GM19025 (cell line): ENCODE measurements around the gene SULT6B1.
"Not testable (repeated sequence)": the region's sequence is repeated elsewhere in the genome, so short reads cannot be mapped to it uniquely, and the experiment has no call there.

ENCODE experiments used
- ATAC-seq: cut with Tn5 transposase; IDR thresholded peaks from one replicate; pipeline ENCODE4 v1.9.1; 2021; ENCODE audit warnings: mild to moderate bottlenecking, low read depth, moderate library complexity; ENCODE audit not compliant: unreplicated experiment

Gene SULT6B1

DNA sequence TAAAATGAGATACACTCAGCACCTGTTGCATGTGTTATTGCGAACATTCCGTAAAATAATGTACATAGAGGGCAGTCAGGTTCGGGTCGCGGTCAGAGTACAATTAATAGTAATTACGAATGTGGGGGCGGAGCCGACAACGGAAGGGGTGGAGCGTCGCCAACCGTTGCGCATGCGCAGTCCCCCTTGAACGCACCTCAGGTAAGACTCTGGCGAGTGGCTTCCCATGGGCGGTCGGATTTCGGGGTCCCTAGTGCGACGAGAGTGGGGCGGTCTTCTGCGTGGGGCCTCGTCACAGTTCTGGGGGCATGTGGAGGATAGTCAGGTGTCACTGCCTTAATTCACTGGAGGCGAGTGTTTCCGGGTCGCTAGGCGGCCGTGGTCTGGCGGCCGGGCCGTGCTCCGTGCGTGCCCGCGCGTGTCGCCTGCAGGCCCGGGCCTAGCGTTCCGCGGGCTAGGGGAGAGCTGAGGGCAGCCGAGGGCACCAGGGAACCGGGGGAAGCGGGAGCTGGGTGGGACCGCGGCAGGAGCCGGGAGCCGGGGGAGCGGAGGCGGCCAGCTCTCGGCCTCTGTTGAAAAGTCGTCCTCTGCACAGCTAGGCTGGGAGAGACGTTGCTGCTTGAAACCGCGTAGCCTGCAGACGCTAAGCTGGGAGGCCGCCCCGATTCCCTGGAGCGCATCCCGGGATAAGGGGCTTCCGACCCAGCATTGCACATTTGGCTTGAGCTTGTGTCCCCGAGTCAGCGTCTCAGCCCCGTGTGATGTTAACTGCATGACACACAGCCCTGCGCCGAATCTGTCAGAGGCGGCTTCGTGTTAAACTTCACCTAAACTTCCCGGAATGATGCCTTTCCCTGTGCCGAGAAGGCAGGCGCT is 8.1 kb upstream of the SULT6B1 start, which contains the start of gene CEBPZOS:
Gene CEBPZOS (plus strand): TSS at position 177 of the 876 bp plus-strand sequence. CDS start 3,209 bp downstream, outside the sequence.
- ATAC-seq, result peak; percentile 69

DNA sequence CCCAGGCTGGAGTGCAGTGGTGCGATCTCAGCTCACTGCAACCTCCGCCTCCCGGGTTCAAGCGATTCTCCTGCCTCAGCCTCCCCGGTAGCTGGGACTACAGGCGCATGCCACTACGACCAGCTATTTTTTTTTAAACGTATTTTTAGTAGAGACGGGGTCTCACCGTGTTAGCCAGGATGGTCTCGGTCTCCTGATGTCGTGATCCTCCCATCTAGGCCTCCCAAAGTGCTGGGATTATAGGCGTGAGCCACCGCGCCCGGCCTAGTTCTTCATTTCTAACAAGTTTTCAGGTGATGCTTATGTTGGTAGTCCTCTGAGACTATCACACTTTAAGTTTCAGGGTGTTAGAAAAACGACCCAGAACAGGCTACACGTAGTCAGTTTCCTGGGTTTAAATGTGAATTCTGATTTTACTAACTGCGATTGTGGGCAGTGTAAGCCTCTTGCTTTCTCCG is 7.4 kb upstream of the SULT6B1 start:
- not testable (repeated sequence) for ATAC-seq

DNA sequence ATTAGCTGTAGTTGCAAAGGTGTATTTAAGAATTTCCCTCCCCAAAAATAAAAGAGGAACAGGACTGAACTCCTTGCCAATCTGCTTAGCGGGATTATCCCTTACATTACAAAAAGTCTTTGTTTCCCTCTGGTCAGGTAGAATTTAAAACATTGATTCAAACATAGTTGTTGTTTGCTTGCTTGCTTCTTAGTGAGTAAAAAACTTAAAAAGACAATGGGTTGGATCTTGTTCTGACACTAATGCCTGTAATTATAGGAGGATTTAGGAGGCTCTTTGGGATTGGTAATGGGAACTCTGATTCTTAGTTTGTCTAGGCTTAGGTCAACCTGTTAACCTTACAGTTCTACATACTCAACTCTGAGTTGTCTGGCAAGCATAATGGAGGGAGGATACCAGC is 4.1 kb upstream of the SULT6B1 start:
- ATAC-seq, result no peak

DNA sequence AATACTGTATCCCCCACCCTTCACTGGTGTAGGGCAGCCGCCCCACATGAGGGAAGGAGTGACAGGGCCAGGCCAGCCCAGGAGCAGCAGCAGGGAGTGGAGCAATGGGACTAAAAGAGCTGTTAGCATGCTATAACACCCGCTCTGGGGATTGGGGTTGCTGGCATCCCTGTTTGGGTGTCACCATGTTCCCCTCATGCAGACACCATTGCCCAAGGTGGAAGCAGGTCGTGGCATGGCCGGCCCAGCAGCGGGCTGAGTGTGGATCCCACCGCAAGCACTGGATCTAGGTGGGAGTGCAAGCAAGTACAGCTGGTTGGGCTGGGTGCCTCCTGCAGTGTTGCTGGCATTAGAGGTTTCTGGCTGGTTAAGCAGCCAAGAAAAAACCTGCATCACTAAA is 3.3 kb upstream of the SULT6B1 start:
- ATAC-seq, result no peak

DNA sequence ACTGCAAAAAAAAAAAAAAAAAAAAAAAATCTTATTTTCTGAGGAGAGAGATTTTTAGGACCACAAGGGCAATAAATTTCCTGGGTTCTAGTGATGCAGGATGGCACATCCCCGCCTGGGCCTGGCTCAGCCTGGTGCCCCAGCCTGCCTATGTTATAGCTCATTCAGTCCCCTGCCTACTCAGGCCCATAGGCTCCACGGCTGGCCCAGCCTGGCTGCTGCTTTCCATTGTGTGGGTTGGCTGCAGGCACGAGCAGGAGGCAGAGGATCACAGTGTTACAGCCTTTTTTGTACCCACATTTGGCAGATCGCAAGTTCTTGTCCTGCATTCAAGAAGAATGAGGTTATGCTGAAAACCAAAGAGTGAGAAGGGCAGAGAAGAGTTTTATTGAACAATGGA is 2.8 kb upstream of the SULT6B1 start:
- ATAC-seq, result no peak

DNA sequence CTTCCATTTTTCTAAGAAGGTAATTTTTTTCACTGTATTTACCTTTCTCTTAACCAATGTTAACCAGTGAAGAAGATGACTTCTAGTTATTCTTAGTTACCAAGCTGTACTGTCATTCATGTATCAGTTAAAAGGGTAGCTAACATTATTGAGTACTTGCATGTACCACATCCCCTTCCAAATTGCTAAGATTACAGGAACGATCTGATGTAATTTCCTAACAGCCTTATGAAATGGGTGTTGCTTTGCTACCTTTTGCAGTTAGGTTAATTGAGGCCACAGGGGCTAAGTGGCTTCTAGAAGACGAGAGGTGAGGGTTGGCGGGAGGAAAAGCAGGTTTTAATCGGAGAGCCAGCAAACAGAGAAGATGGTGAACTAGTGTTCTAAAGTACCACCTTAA is 1.8 kb upstream of the SULT6B1 start:
- no peak for ATAC-seq

DNA sequence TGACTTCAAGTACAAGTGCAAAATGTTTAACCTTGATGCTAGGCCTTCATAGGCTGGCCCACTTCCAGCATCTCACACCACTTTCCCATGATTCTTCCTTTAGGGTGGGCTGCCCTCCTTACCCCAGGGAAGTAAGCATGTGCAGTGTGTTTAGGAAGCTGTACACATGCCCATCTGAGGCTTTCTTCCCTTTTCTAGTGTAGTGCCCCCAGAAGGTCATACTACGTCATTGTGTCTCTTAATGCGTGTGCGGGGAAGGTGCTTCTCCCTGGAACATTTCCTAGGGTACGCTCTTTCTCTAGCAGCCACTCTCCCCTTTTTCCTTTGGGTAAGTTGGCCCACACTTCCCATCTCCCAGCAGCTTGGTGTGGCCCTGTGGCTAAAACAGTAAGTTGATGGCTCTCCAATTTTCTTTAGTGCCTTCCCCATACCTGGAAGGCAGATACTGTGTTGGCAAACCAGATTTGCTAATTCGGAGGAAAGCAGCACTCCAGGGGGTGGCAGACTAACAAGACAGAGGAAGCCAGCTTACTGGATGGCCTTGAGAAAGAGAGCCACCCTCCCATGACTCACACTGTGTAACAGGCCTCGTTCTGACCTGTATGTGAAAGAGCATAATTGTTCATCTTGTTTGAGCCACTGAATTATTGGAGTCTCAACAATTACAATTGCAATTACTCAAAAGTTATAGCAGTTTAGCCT is 1.1 kb upstream of the SULT6B1 start:
- no peak for ATAC-seq

DNA sequence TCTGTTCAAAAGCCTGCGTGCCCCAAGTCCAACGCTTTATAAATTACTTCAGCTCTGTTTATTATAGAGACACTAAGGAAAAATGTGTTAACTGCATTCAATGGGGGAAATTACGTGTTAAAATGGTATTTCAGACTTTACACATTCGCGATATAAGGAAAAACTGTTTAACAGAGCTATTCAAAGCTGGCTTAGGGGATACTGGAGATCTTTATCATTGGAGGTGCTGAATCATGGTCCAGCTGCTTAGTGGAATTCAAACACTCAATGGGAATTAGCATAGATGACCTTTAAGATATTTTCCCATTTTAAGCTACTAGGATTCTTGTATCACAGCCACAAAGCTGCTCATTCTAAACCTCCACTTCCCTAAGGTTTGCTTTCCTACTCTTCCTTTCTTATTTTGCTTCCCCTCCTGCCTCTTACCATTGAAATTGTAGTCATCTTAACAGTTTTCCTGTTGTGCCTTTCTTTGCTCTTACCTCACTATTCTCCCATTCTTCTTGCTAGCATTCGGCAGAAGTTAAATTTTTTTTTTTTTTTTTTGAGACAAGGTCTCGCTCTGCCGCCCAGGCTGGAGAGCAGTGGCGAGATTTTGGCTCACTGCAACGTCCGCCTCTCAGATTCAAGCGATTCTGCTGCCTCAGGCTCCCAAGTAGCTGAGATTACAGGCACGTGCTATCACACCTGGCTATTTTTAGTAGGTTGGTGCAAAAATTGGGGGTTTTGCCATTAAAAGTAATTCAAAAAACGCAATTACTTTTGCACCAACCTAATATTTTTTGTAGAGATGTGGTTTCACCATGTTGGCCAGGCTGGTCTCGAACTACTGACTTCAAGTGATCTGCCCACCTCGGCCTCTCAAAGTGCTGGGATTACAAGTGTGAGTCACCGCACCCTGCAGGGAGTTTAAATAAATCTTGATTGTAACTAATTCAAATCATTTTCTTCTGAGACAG is 6.5 kb downstream of the SULT6B1 start:
- ATAC-seq, result no peak

DNA sequence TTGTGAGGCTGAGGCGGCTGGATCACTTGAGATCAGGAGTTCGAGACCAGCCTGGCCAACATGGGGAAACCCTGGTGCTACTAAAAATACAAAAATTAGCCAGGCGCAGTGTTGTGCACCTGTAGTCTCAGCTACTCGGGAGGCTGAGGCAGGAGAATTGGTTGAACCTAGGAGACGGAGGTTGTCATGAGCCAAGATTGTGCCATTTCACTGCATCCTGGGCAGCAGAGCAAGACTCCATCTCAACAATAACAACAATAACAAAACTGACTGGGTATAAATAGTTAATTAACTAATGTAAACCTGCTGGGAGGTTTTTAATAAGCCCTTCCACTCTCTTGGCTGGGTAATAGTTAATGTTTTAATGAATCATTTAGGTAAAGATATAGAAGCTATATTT is 7.8 kb downstream of the SULT6B1 start:
- ATAC-seq, result no peak

DNA sequence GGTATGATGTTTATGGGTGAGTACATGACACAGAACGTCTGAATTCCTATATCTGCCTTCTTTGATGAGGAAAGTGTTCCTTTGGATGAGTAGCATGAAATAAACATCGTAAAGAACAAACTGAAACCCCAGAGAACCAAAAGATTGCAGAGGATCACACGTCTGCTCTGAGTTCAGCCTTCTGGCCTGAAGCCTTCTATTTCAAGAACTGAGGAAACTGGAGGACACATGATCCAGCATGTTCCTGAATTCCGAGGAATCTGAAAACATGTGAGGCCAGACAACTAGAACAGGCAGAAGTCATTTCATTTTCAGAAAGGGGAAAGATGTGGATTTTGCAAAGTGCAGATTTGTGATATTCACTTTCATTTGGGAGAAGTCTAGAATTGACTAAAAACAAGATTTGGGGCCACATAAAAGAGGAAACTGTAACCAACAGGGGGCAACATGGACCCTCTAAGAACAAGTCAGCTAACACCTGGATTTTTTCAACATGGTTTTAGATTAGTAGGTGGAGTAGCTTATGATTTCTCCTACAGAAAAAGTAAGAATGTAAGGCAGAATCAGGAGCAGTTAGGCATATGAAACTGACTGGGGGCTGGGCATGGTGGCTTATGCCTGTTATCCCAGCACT is 8.3 kb downstream of the SULT6B1 start:
- no peak for ATAC-seq

DNA sequence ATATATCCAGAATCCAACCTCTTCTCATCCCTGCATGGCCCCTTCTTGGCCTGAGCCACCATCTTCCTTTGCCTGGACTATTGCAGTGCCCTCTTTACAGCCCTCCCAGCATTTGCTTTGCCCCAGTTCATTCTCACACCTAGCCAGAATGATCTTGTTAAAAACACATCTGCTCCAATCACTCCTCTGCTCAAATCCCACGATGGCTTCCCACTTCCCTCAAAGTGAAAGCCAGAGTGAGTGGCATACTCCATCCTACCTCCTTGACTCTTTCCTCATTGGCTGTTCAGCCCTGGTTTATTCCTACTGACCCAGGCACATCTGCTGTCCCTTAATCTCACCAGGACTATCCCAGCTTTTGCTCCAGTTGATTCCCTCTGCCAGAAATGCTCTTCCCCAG is 14.7 kb downstream of the SULT6B1 start:
- no peak for ATAC-seq

DNA sequence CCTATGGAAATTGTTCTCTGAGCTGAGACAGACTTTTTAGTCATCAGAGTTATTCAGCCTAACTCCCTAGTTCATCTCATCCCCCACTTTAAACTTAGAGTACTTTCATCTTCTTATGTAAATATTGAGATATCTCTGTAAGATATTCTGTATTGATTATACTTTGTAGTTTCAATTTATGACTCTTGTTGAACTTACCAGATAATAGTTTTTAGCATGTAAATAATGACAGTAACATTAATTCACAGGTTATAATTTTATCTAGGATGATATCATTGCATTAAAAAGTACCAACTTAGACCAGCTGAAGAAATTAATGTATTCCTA is 16.9 kb downstream of the SULT6B1 start:
- ATAC-seq, result no peak

DNA sequence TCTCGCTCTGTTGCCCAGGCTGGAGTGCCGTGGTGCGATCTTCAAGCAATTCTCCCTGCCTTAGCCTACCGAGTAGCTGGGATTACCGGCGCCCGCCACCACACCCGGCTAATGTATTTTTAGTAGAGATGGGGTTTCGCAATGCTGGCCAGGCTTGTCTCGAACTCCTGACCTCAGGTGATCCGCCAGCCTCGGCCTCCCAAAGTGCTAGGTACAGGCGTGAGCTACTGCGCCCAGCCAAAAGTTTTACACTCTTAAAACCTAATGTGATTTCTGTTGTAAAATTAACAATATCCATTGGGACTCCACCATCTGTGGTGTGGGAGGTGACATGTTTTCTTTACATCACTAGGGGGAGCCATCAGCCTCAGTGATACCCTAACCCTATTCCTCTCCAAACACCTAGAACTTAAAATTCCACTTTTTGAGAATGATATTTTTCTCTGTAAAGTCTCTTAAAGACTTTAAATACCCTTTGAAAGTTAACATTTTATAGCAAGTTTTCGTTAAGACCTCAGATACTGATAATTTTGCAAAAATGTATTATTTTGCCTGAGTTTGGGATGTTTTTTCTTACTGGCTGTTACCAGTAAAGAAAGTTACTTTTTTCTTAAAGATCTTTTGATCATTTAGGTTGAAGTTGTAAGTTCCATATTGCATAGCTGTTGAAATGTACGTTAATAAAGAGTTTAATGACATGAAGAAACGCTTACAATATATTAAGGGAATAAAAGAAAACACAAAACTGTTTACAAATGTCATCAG is 20.1 kb downstream of the SULT6B1 start:
- no peak for ATAC-seq

DNA sequence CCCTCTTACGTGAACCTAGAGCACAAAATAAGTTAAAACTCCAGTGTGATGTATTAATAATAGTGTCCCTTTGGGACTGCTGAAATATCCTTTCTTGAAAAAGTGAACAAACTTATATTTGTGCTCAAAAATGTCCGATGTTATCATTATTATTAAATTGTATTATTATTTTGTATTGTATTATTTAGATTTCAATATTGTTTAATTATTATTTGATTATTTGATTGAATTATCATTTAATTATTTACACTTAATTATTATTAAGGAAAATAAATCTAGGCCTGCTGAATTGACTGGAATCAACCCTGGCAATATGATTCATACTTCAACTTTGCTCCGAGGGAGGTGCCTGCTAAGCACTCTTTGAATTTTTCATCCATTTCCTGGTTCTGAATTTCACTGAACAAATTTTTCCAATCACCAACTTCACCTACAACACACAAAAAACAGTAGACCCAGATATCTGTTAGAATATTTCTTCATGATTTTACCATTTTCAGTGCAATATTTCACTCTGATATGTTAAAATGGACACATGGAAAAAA is 20.8 kb downstream of the SULT6B1 start:
- ATAC-seq, result no peak

DNA sequence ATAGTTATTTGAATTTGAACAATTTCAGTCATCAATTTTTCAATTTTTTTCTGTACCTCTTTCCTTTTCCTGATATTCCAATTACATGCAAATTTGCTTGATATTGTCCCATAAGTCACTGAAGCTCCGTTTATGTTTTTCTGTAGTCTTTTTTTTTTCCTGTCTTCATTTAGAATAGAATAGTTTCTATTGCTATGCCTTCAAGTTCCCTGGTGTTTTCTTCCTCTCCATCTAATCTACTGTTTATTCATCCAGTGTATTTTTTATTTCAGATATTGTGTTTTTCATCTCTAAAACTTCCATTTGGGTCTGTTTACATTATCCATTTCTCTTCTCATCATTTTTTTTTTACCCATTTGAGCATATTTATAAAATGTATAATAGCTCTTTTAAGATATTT is 23.7 kb downstream of the SULT6B1 start:
- ATAC-seq, result no peak

DNA sequence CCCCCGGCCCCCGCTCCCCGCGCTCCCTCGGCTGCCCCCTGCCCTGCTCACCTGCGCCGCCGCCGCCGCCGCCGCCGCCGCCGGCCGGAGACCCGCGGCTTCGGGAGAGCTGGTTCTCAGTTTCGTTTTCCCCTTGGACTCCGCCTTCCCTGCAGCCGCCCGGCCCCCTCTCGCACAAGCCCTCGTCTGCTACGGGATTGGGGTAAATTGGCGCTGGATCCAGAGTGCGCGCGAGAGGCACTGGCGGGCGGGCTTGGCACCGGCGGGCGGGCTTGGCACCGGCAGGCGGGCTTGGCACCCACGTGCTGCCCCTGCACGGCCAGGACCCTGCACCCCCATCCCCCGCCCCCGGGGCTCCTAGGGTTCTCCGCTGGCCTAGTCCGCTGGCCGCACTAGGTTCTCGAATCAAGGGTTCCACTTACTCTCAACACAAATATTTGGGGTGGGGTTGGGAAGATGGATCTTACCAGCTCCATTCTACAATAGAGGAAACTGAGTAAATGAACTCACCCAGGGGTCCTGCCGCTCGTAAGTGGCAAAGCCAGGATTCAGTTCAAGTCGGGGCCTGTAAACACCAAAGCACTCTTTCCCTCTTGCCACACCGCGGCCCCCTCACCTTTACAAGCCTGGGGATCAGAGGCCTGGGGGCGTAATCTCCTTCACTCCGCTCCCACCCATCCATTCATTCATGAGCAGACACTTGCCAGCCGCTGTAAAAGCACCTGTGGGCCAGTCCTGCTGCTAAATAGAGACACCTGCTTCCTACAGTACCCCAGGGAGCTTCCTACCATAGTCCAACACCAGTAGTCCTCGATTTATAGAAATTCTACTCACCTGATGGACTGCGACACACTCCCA is 31.4 kb downstream of the SULT6B1 start, which contains the start of gene EIF2AK2:
Gene EIF2AK2 (minus strand): TSS at position 124 of the 858 bp plus-strand sequence. CDS start 9,174 bp downstream, outside the sequence.
- ATAC-seq, result peak; percentile 93

DNA sequence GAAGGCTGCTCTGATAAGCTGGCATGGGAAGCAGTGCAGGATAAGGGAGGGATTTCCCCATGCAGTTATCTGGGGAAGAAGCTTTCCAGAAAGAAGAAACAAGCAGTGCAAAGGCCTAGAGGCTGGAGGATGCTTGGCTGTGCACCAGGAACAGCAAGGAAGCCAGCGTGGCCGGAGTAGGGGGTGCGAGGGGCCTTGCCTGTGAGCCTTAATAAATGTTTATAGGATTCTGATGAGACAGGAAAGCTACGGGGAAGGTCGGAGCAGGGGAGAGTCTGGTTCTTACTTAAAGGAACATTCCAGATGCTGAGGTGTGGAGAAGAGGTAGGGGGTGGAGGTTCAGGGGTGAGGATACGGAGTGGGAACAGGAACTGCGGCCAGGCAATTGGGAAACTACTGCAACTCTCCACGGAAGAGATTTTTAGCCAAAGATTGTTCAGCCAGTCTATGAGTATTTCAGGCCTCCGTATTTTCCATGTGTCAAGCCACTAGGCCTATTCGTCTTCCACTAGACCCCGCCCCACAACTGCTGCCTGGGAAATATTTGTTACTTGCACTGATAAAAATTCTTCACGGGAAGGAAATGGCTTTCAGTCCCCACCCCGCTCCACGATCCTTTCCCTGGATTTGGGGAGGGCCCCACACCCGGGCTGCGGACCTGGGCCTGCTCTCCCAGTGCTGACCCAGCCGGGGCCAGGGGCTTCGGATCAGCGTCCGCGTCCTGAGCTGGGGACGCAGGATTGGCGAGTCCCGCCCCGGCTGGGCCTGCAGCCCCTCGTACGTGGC is 32.2 kb downstream of the SULT6B1 start:
- peak; percentile 31 for ATAC-seq
